GM21723 (cell line): Measurements from ENCODE around the gene SLC25A38.
"Not testable (repeated sequence)": the region's sequence is repeated elsewhere in the genome, so short reads cannot be mapped to it uniquely, and the experiment has no call there.

ENCODE experiments used
- ATAC-seq: cut with Tn5 transposase; IDR thresholded peaks from one replicate; pipeline ENCODE4 v1.9.1; 2021; ENCODE audit warnings: mild to moderate bottlenecking, moderate library complexity; ENCODE audit not compliant: unreplicated experiment

The SLC25A38 gene

GRCh38 chr3:39383045-39383880, at the start of gene SLC25A38:
Gene SLC25A38, plus strand, starts transcription at chr3:39383370. Its CDS starts 355 bp downstream, at chr3:39383725.
- ATAC-seq = peak; percentile 75

GRCh38 chr3:39333607-39334006, 49.6 kb upstream of the SLC25A38 start:
- ATAC-seq = no peak

- ATAC-seq = no peak
Measured at GRCh38 chr3:39334205-39334604, 49.0 kb upstream of the SLC25A38 start.

- no peak for ATAC-seq
Measured at GRCh38 chr3:39338201-39338600, 45.0 kb upstream of the SLC25A38 start.

- ATAC-seq = no peak
Measured at GRCh38 chr3:39339086-39339485, 44.1 kb upstream of the SLC25A38 start.

GRCh38 chr3:39343076-39343717, 40.0 kb upstream of the SLC25A38 start:
- no peak for ATAC-seq

- ATAC-seq = no peak
Measured at GRCh38 chr3:39343760-39344159, 39.4 kb upstream of the SLC25A38 start.

GRCh38 chr3:39344746-39345344, 38.3 kb upstream of the SLC25A38 start:
- no peak for ATAC-seq

- peak; percentile 93 for ATAC-seq
Measured at GRCh38 chr3:39346785-39347585, 36.2 kb upstream of the SLC25A38 start.

GRCh38 chr3:39347586-39347876, 35.6 kb upstream of the SLC25A38 start:
- peak; percentile 25 for ATAC-seq

GRCh38 chr3:39349080-39349479, 34.1 kb upstream of the SLC25A38 start:
- ATAC-seq = no peak

- ATAC-seq = no peak
Measured at GRCh38 chr3:39350714-39351113, 32.5 kb upstream of the SLC25A38 start.

GRCh38 chr3:39351134-39351533, 32.0 kb upstream of the SLC25A38 start:
- not testable (repeated sequence) for ATAC-seq

- not testable (repeated sequence) for ATAC-seq
Measured at GRCh38 chr3:39353168-39353927, 29.8 kb upstream of the SLC25A38 start.

GRCh38 chr3:39358333-39358732, 24.8 kb upstream of the SLC25A38 start:
- no peak for ATAC-seq

- ATAC-seq = peak; percentile 76
Measured at GRCh38 chr3:39361252-39361927, 21.8 kb upstream of the SLC25A38 start.

GRCh38 chr3:39362192-39362591, 21.0 kb upstream of the SLC25A38 start:
- ATAC-seq = no peak

- ATAC-seq = no peak
Measured at GRCh38 chr3:39362812-39363211, 20.4 kb upstream of the SLC25A38 start.

GRCh38 chr3:39370450-39370849, 12.7 kb upstream of the SLC25A38 start:
- not testable (repeated sequence) for ATAC-seq

GRCh38 chr3:39372833-39373232, 10.3 kb upstream of the SLC25A38 start:
- no peak for ATAC-seq
